C4-2B (cell line): ENCODE data around the gene KYNU.

Experiments
- H3K27ac ChIP-seq: fragments of 450-650 bp; 2 replicates; pipeline ENCODE4 v1.5.1; 2017
- ZFX ChIP-seq: fragments of 450-650 bp; IDR thresholded peaks from 2 replicates; pipeline ENCODE4 v1.6.1; 2017
- TF ChIP-seq, protein P1 (sequence below): fragments of 450-650 bp; conservative IDR thresholded peaks from 2 replicates; pipeline ENCODE4 v1.5.1; 2017; ENCODE audit warnings: mild to moderate bottlenecking

KYNU gene

GRCh38 chr2:142926445-142926844, 49.0 kb downstream of the KYNU start:
- TF ChIP-seq ZFX: no peak
- TF ChIP-seq, protein P1, sequence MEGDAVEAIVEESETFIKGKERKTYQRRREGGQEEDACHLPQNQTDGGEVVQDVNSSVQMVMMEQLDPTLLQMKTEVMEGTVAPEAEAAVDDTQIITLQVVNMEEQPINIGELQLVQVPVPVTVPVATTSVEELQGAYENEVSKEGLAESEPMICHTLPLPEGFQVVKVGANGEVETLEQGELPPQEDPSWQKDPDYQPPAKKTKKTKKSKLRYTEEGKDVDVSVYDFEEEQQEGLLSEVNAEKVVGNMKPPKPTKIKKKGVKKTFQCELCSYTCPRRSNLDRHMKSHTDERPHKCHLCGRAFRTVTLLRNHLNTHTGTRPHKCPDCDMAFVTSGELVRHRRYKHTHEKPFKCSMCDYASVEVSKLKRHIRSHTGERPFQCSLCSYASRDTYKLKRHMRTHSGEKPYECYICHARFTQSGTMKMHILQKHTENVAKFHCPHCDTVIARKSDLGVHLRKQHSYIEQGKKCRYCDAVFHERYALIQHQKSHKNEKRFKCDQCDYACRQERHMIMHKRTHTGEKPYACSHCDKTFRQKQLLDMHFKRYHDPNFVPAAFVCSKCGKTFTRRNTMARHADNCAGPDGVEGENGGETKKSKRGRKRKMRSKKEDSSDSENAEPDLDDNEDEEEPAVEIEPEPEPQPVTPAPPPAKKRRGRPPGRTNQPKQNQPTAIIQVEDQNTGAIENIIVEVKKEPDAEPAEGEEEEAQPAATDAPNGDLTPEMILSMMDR: no peak
- no peak overlapping the region for H3K27ac ChIP-seq

DNA sequence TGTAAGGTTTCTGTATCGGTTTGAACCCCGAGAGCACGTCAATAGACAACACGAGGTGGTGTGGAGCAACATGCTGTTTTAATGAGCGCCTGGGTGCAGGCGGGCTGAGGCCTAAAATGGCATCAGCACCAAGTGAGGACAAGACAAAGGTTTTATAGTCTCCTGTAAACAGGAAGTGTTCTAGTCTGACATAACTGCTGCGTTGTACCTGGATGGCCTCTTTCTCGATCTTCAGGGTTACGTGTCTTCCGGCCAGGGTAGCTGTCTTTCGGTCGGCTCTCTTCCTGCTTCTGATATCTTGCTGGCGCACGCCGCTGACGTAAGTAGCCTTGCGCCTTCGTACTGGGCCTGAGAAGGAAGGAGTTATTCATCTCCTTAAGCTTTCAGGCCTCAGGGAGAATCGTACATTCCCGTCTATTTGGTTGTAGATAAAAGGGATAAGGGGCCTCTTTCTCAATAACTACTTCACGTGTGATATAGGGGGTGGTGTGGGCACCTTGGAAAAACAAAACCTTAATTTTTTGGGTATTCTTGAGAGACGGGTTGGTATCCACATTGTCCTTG, 53.5 kb downstream of the KYNU start:
- no peak overlapping the region for H3K27ac ChIP-seq
- TF ChIP-seq ZFX: no peak
- TF ChIP-seq, protein P1: no peak

GRCh38 chr2:142933916-142934315, 56.5 kb downstream of the KYNU start:
- no peak for TF ChIP-seq ZFX
- TF ChIP-seq, protein P1: no peak

GRCh38 chr2:142935563-142936089, 58.2 kb downstream of the KYNU start:
- TF ChIP-seq ZFX: no peak
- TF ChIP-seq, protein P1: no peak
- no peak overlapping the region for H3K27ac ChIP-seq

More at GRCh38 chr2:142933916-142934315, 56.5 kb downstream of the KYNU start:
- no peak overlapping the region for H3K27ac ChIP-seq

DNA sequence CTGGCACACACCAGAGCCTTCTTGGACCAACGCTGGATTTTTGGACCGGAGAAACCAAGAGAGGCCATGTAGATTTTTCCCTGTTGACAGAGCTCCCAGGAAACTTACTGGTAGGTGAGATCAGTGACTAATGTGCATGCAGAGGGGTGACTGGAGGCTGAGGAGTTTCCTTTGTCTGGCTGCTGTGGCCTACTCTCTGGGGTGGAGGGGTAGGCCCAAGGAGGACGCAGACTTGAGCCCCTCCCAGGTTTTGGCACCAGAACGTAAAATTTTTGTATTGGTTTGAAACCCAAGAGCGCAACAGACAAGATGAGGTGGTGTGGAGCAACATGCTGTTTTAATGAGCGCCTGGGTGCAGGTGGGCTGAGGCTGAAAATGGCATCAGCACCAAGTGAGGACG, 59.2 kb downstream of the KYNU start:
- H3K27ac ChIP-seq: no peak overlapping the region
- TF ChIP-seq ZFX: no peak
- TF ChIP-seq, protein P1: no peak

DNA sequence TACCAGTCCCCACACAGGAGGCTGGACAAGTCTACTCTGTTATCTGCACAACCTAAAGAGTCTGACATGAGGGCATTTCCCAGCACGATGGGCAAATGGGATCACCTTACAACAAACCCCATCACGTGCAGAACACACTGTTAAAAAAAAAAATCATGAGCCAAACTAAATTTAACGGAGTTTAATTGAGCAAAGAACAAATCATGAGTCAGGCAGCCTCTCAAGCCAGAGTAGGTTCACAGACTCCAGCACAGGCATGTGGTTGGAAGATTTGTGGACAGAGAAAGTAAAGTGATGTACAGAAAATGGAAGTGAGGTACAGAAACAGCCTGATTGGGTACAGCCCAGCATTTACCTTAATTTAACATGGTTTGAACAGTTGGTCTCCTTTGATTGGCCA, 59.9 kb downstream of the KYNU start:
- no peak overlapping the region for H3K27ac ChIP-seq
- TF ChIP-seq, protein P1: no peak
- no peak for TF ChIP-seq ZFX

GRCh38 chr2:142938240-142938639, 60.8 kb downstream of the KYNU start:
- TF ChIP-seq ZFX: no peak
- TF ChIP-seq, protein P1: no peak

More at GRCh38 chr2:142938240-142938639, 60.8 kb downstream of the KYNU start:
- H3K27ac ChIP-seq: no peak overlapping the region
